Erythroblast (primary cell): ENCODE results near the gene MIR17HG.

Experiments
- GATA1 ChIP-seq: IDR thresholded peaks from 2 replicates; pipeline ENCODE4 v1.6.1; 2011; ENCODE audit warnings: low read depth, mild to moderate bottlenecking, control low read depth, low read length, moderate library complexity
- POLR2A ChIP-seq: IDR thresholded peaks from 2 replicates; pipeline ENCODE4 v1.6.1; 2011; ENCODE audit warnings: mild to moderate bottlenecking, low read length

- TF ChIP-seq POLR2A, result no peak
- no peak for TF ChIP-seq GATA1
These were observed 52.5 kb downstream of the MIR17HG start for GRCh38 chr13:91400063-91400399.
